Uterus (tissue), 2 donors: ENCODE results near the gene CD22.

ENCODE experiments used
- CTCF ChIP-seq, 4 experiments: fragments of 200-600 bp in 2 of 4; fragments of 450-650 bp in 2 of 4; sonication (generic) in 2 of 4; IDR thresholded peaks; one replicate each; pipeline ENCODE4 v1.5.1; 2016 to 2019; ENCODE audit warnings: antibody characterized with exemption in 4 of 4, mild to moderate bottlenecking in 2 of 4, moderate library complexity in 1 of 4
- POLR2A ChIP-seq, 2 donors: fragments of 450-650 bp; IDR thresholded peaks; one replicate each; pipeline ENCODE4 v1.6.1; 2016; ENCODE audit warnings: antibody characterized with exemption in 2 of 2, mild to moderate bottlenecking in 1 of 2, moderate library complexity in 1 of 2

GRCh38 chr19:35294328-35294727, 34.7 kb upstream of the CD22 start:
- TF ChIP-seq CTCF (IDR thresholded peaks at IDR 0.05) (no peak), POLR2A (IDR thresholded peaks at IDR 0.05) (no peak)
